Pancreas (tissue), 10 donors: ENCODE data around the gene ATIC. TPM values are rescaled to one million over a fixed set of nuclear protein-coding genes. Genes with fewer than 3 reads are reported as not detected.

Source experiments
- ATAC-seq, 4 donors: fragments of 200-7000 bp; cut with Tn5 transposase; one replicate each; pipeline versions ENCODE4 v1.8.0 to v1.9.1; 2020; ENCODE audit warnings: mild to moderate bottlenecking in 4 of 4, moderate library complexity in 4 of 4
- DNase-seq, 6 donors: peaks; one replicate each; pipeline ENCODE4 v3.0.0-alpha.2; 2020
- FAIRE-seq: peaks from 2 replicates; lab custom pipeline; 2012; peaks lifted over from hg19 to GRCh38; lab: Jason Lieb, UNC
- H3K27ac ChIP-seq, 4 donors: fragments of 200-600 bp; sonication (generic); 1 replicate in 3 of 4; 2 replicates in 1 of 4; pipeline versions ENCODE4 v1.5.0 to v1.8.0; 2020
- H3K27me3 ChIP-seq, 4 donors: fragments of 200-600 bp; one replicate each; pipeline ENCODE4 v1.8.0; 2021
- H3K36me3 ChIP-seq, 3 donors: fragments of 200-600 bp; sonication (generic) in 1 of 3; one replicate each; pipeline versions ENCODE4 v1.5.0 to v1.8.0; 2020 to 2021
- H3K4me1 ChIP-seq, 3 donors: fragments of 200-600 bp; one replicate each; pipeline ENCODE4 v1.8.0; 2021
- H3K4me3 ChIP-seq, 4 donors: fragments of 200-600 bp; sonication (generic) in 2 of 4; one replicate each; pipeline versions ENCODE4 v1.5.0 to v1.8.0; 2020 to 2021
- H3K9me3 ChIP-seq, 4 donors: fragments of 200-600 bp; one replicate each; pipeline ENCODE4 v1.8.0; 2021
- WGBS, 2 donors: extraction: QIAGEN DNeasy Blood & Tissue Kit; methylation state at CpG; one replicate each; pipeline ENCODE4 v1.1.7; 2013; 5-methylcytosine and 5-hydroxymethylcytosine counted together
- intact Hi-C, 3 donors: fragments of 100-400 bp; cut with DNase I; formaldehyde crosslinking; loops; one replicate each; pipeline versions ENCODE4 v1.11.1 to v1.14.2; 2022
- polyA plus RNA-seq, 2 donors: library from polyadenylated mRNA; stranded (reverse); fragments of 200-250 nt; gene quantifications; one replicate each; pipeline ENCODE4 v1.2.3, GENCODE V29; 2013
- total RNA-seq, 6 donors: library from RNA; stranded (reverse); fragmentation: NEBNext Ultra II Directional in 4 of 6; extraction: Animal tissue kit (Norgen Biotek cat#: 25700) in 4 of 6; gene quantifications; one replicate each; pipeline versions ENCODE4 v1.2.1 to v1.2.4, GENCODE V29; 2021 to 2023
- TF ChIP-seq, protein P1 (sequence below), 4 donors: fragments of 200-600 bp; sonication (generic) in 3 of 4; IDR thresholded peaks; one replicate each; pipeline versions ENCODE4 v1.5.0 to v1.8.0; 2021; ENCODE audit warnings: antibody characterized with exemption in 4 of 4
- donor health status: healthy with polysubstance abuse.
- donor health status: DM: no; HTN: no; CAD: no; lungs with moderate emphysema.
- donor health status: DM: no; HTN: no; CAD: no.
- donor health status: control.
- donor health status: control.
- donor health status: Bipolar disorder and iron deficiency.
- donor health status: DM: yes; HTN: yes; CAD: no.
- donor health status: DM: no; HTN: no; CAD: no.
- donor health status: DM: no; HTN: no; CAD: no.
- donor health status: DM: yes; HTN: yes; CAD: no.

Gene ATIC
- total and polyA plus RNA-seq, 8 donors = 38.6 to 73.2 (median 45.6) TPM

DNA sequence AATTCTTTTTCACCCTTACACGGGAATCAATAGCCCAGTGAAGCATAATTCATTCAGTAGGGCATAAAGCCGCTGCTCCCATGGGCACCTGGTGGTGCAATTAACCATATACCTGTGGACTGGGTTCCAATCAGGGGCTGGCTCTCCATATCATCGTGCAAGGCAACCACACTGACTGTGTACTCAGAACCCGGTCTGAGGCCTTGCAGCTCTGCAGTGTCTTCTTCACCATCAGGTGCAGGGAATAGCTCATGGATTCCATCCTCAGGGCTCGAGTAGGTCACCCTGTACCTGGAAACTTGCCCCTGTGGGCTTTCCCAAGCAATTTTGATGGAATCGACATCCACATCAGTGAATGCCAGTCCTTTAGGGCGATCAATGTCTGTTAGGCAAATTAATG is 68.8 kb downstream of the ATIC start:
- Histone ChIP-seq H3K4me3 (no peak overlapping the region), H3K4me1 (no peaks in the 10 kb centered on the region), H3K27ac (no peak overlapping the region), H3K36me3 (no peaks in the 10 kb centered on the region), H3K9me3 (no peaks in the 10 kb centered on the region), H3K27me3 (no peaks in the 10 kb centered on the region)
- ATAC-seq (no peak), DNase-seq (no peak), FAIRE-seq (no peak)
- 87 to 90% methylated on average over 7 of the region's 7 CpGs for WGBS, 2 donors
- TF ChIP-seq, protein P1, sequence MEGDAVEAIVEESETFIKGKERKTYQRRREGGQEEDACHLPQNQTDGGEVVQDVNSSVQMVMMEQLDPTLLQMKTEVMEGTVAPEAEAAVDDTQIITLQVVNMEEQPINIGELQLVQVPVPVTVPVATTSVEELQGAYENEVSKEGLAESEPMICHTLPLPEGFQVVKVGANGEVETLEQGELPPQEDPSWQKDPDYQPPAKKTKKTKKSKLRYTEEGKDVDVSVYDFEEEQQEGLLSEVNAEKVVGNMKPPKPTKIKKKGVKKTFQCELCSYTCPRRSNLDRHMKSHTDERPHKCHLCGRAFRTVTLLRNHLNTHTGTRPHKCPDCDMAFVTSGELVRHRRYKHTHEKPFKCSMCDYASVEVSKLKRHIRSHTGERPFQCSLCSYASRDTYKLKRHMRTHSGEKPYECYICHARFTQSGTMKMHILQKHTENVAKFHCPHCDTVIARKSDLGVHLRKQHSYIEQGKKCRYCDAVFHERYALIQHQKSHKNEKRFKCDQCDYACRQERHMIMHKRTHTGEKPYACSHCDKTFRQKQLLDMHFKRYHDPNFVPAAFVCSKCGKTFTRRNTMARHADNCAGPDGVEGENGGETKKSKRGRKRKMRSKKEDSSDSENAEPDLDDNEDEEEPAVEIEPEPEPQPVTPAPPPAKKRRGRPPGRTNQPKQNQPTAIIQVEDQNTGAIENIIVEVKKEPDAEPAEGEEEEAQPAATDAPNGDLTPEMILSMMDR (IDR thresholded peaks at IDR 0.05) = no peak
- intact Hi-C loops = no loop called here

- WGBS, 2 donors = 90 to 97% methylated on average over 7 of the region's 7 CpGs
- TF ChIP-seq, protein P1 (IDR thresholded peaks at IDR 0.05) = no peak
- intact Hi-C loops = no loop called here
- Histone ChIP-seq H3K27me3 (no peaks in the 10 kb centered on the region), H3K27ac (no peak overlapping the region), H3K4me1 (no peaks in the 10 kb centered on the region), H3K36me3 (no peaks in the 10 kb centered on the region), H3K4me3 (no peak overlapping the region), H3K9me3 (no peaks in the 10 kb centered on the region)
- ATAC-seq = no peak
- FAIRE-seq = no peak
- DNase-seq = no peak
Measured at GRCh38 chr2:215382011-215382410, 70.2 kb downstream of the ATIC start.

GRCh38 chr2:215382480-215382879 is 70.6 kb downstream of the ATIC start:
- no peaks in the 10 kb centered on the region for H3K4me1 ChIP-seq
- H3K36me3 ChIP-seq = no peaks in the 10 kb centered on the region
- no peaks in the 10 kb centered on the region for H3K27me3 ChIP-seq
- TF ChIP-seq, protein P1 (IDR thresholded peaks at IDR 0.05) = no peak
- no peak for DNase-seq
- H3K9me3 ChIP-seq = no peaks in the 10 kb centered on the region
- H3K4me3 ChIP-seq = no peak overlapping the region
- intact Hi-C loops = no loop called here
- no peak overlapping the region for H3K27ac ChIP-seq
- ATAC-seq = no peak
- FAIRE-seq = no peak

DNA sequence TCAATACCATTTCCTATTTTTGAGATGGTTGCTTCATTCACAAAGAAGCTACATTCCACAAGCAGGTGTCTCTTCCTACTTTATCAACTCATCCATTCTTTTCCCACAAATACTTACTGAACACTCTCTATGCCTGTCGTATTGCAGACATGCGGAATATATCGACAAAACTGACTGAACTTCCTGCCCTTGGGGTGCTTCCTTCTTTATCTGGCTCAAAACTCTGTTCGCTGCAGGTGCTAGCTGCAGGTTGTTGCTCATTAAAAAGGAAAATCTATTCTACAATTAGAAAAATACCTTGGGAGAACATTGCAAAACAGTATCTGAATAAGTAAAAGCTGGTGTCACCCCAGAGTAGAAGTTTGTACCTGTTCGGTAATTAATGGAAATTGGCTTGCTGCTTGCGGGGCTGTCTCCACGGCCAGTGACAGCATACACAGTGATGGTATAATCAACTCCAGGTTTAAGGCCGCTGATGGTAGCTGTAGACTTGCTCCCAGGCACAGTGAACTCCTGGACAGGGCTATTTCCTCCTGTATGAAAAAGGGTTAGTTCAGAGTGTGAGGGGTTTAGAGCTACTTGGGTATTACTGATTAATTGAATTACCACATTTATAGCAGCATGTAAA is 71.9 kb downstream of the ATIC start:
- TF ChIP-seq, protein P1 (IDR thresholded peaks at IDR 0.05) = no peak
- no peak overlapping the region for H3K27ac ChIP-seq
- H3K4me3 ChIP-seq = no peak overlapping the region
- 92% methylated on average over 8 of the region's 8 CpGs for WGBS, 2 donors
- DNase-seq (no peak), FAIRE-seq (no peak), ATAC-seq (no peak)
- H3K4me1 ChIP-seq = no peaks in the 10 kb centered on the region
- intact Hi-C loops = no loop called here
- H3K27me3 ChIP-seq = no peaks in the 10 kb centered on the region
- no peaks in the 10 kb centered on the region for H3K9me3 ChIP-seq
- no peaks in the 10 kb centered on the region for H3K36me3 ChIP-seq

DNA sequence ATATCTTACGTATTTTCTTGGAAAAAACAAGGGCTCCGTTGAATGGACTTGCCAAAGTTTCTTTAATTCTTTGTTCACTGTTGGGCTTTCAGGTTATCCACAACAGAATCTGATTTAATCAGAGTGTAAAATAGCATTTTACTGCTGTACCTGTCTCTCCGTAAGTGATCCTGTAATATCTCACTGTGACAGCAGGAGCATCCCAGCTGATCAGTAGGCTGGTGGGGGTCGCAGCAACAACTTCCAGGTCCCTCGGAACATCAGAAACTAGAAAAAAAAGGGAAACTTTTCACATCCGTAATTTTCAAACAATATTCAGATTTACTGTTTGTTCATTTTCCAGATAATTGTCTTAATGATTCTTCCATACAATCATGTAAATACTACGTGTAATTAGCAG is 72.9 kb downstream of the ATIC start:
- Histone ChIP-seq H3K4me3 (no peak overlapping the region), H3K4me1 (no peaks in the 10 kb centered on the region), H3K27me3 (no peaks in the 10 kb centered on the region), H3K9me3 (no peaks in the 10 kb centered on the region), H3K36me3 (no peaks in the 10 kb centered on the region), H3K27ac (no peak overlapping the region)
- TF ChIP-seq, protein P1 (IDR thresholded peaks at IDR 0.05) = no peak
- FAIRE-seq (no peak), ATAC-seq (no peak), DNase-seq (no peak)
- intact Hi-C loops = no loop called here
- 77 to 81% methylated on average over 7 of the region's 7 CpGs for WGBS, 2 donors
